PC-9 (cell line): Measurements from ENCODE around the gene PRKAR1A.

Experiments
- EZH2 ChIP-seq: fragments of 200-600 bp; sonication (generic); IDR thresholded peaks from 2 replicates; pipeline ENCODE4 v1.8.0; 2017; ENCODE audit warnings: antibody characterized with exemption, low read depth
- TF ChIP-seq, protein P1 (sequence below): fragments of 200-600 bp; sonication (generic); conservative IDR thresholded peaks from 2 replicates; pipeline ENCODE4 v1.6.1; 2017; ENCODE audit warnings: mixed run types, antibody characterized with exemption, mild to moderate bottlenecking, moderate library complexity

DNA sequence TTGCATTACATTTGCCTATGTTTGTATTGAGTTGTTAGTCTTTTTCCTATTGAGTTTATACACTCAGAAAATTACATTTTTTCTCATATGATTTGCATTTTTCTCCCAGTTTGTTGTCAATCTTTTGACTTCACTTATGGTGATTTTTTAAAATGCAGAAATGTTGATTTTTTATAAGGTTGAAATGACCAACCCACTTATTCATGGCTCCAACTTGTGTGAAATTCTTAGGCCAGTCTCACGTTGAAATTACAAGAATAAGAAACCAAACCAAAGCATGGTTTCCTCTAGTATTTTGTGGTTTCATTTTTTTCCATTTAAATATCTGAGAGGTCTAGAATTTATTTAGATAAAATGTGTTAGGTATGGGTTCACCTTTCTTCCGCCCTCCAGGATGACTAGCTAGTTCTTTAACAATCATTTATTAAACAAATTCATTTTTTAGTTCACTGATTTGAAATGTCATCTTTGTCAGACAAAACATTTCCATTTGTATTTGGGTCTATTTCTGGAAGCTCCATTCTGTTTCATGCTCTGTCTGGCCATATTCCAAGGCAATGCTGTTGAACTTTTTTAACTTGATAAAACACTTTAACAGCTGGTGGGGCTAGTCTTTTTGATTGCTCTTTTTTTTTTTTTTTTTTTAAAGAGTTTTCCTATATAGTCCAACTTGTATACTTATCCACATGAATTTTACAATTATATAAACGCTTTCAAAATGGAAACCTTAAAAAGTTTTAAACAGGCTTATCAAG is 48.9 kb downstream of the PRKAR1A start:
- TF ChIP-seq, protein P1, sequence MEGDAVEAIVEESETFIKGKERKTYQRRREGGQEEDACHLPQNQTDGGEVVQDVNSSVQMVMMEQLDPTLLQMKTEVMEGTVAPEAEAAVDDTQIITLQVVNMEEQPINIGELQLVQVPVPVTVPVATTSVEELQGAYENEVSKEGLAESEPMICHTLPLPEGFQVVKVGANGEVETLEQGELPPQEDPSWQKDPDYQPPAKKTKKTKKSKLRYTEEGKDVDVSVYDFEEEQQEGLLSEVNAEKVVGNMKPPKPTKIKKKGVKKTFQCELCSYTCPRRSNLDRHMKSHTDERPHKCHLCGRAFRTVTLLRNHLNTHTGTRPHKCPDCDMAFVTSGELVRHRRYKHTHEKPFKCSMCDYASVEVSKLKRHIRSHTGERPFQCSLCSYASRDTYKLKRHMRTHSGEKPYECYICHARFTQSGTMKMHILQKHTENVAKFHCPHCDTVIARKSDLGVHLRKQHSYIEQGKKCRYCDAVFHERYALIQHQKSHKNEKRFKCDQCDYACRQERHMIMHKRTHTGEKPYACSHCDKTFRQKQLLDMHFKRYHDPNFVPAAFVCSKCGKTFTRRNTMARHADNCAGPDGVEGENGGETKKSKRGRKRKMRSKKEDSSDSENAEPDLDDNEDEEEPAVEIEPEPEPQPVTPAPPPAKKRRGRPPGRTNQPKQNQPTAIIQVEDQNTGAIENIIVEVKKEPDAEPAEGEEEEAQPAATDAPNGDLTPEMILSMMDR: no peak
- no peak for TF ChIP-seq EZH2
